ENCODE results near the gene ATXN7L3.

The ATXN7L3 gene

DNA sequence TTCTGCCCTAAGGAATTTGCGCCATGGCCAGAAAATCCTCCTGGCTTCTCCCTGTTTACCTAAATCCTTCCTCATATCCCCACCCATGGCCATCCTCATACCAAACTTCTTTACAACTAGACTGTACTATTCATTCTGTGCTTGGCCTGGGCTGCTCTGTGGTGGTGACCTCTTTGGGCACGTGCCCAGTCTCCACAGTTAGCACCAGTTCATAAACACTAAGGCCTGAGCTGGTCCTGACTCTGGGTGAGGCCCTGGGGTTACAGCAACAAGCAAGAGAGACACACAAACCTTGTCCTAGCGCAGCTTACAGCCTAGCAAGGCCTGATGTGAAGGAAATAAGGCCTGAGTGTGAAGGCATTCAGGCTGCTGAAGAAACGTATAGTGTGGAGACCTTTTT lies 3.1 kb upstream of the ATXN7L3 start:
- DNase-seq: no peak

DNA sequence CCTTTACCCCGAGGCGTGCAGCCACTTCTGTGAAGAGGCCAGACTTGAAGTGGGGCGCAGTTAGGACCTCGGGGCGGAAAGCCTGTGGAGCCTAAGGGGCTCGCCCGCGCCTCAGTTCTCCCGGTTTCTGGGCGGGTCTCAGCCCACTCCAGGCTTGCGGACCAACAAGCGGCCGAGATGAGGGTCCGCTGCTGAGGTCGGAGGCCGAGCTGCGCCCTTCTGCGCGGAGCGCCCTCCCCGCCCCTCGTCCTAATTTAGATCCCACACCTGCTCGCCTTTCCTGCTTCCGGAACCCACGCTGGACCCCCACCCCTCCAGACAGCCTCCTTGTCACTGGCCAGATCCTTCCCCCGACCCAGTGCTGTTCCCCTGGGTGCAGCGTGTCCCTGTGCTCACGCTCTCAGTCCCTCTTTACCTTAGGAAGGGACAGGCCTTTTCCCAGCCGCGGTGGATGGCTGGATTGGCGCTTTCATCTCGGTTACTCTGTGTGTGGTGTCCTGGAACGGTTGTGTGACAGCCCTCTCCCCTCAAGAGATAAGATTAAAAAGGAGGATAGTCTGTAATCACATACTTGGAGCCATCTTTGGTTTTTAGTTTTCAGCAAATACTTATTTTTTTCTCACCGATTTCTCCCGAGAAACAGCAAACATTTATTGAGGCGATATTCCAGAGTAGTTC lies 933 bp upstream of the ATXN7L3 start:
- peak in 5 of 51 donors; percentile 24 to 57 (median 47) for DNase-seq

DNA sequence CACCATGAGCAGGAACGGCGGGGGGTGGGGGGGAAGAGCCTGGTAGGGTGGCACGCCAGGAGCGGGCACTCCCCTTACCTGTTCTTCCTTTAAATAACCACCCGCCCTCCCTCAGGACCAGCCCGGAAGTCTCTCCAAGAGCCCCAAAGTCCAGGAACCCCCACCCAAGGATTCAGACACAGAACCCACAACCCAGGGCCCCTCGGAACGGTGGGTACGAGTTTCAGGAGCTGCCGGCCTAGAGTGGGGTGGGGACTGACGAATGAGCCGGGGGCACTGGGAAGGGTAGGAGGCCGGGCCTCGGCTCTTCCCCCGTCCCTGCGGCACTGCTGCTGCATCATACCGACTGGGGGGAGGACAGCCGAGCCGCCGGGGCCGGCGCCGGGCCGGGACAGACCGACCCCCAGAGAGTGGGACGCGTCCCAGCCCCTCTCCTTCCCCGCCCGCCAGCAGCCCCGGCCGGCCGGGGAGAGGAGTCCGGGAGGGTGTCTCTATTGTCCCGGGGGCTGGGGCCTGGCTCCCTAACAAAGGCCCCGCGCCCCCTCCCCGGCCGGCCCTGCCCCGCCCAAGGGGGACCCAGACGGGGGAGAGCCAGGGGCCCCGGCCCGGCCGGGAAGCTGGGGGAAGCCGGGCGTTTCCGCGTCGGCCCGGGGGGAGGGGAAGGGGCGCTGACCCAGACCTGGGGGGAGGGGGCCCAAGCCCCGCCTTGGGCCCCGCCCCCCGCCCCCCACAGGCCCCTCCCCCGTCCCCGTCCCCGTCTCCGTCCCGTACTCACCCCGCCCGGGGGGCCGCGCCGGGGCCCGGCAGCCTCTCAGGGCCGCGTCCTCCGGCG lies 747 bp downstream of the ATXN7L3 start:
- peak in 34 of 51 donors; percentile 24 to 74 (median 46) for DNase-seq

DNA sequence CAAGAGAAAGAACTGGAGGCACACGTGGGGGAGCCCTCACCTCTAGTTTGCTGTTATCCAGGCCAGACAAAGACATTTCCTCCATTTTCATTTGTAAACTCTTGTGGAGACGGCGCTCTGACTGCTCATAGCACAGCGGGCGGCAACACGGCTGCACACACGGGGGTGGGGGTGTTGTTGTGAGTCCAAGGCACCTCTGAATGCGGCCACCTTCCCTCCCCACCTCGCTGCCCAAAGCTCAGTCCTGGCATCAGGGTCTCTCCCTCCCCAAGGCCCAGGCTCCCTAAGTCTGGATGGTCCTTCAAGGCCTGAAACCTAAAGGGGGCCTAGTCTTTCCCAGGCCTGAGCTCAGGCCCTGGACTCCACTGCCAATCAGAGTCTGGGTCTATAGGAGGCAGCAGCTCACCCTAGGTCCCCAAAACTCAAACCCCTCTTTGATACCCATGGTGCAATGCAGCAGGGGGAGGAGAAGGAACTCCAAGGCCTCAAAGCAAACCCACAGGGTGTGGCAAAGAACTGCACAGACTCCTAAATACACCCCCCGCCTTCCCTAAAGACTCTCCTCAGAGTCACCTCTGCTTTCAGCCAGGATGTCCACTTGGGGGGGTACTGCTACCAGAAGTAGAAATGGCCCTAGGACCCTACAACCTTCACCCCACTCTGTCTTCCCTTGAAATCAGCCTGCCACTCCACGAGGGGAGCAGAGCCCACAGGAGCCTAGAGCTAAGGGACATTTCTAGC lies 1.5 kb downstream of the ATXN7L3 start:
- DNase-seq: peak in 5 of 51 donors; percentile 22 to 45 (median 27)

DNA sequence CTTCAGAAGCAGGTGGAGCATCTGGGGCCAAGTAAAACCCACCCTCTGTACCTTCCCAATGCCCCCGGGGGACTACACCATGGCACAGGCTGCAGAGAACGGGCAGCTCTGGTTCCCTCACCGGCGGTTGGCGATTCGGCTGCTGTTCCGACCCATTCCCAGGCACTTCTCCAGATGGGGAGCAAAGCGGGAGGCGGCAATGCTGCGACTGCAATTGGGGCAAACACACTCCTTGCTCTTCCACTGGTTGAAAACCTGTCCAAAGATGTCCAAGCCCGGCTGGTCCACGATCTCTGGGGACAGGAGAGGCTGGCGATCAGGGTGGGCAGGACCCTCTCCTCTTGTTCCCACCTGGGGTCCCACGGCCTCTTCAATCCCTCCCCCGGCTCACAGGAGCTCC lies 2.6 kb downstream of the ATXN7L3 start:
- no peak for DNase-seq

DNA sequence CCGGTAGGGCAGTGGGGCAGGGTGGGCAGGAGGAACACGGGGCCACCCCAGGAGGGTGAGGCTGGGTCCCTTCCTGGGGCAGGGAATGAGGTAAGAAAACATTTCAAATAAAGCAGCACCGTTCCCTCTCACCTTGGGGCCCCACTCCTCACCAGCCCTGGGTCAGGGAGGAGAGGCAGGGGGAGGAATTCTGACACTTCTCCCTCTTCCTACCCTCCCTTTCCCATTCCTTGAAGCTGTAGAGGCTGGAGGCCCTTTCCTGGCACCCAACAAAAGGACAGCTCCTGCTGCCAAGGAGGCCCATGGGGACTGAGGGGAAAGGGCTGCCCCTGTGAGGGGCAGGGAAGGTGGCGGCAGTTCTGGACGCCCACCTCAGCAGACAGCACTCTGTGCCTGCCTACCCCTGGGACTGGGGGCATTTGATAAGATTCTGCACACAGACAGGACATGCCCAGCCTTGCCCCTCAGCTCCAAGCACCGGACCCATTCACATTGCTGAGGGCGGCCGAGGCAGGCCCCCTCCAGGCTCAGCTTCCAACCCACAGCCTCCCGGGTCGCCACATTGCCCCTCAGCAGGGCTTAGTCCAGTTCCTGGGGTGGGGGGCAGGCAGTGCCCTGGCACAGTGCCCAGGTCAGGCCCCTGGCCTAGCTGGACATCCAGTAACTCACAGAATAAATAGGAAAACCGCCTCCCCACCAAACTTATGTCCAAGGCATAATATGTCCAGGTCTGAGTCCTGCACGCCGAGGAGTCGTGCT lies 6.2 kb downstream of the ATXN7L3 start:
- no peak for DNase-seq

DNA sequence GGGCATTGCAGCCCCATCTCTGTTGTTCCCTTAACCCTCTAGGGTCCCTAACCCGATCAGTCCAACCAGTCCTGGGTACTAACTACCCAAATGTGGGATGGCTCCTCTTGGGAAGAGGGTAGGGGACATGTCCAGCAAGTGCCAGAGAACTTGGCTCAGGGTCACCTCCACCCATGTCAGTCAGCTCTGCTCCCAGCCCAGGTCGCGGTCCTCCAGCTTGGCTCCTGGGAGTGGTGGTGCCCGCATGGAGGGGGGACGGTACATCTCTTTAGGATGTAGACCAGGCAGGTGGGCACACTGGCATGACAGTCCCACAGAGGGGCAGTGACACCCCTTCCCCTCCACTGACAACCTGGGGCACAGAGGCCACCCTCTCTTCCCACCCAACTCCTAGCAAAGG lies 6.9 kb downstream of the ATXN7L3 start:
- no peak for DNase-seq

DNA sequence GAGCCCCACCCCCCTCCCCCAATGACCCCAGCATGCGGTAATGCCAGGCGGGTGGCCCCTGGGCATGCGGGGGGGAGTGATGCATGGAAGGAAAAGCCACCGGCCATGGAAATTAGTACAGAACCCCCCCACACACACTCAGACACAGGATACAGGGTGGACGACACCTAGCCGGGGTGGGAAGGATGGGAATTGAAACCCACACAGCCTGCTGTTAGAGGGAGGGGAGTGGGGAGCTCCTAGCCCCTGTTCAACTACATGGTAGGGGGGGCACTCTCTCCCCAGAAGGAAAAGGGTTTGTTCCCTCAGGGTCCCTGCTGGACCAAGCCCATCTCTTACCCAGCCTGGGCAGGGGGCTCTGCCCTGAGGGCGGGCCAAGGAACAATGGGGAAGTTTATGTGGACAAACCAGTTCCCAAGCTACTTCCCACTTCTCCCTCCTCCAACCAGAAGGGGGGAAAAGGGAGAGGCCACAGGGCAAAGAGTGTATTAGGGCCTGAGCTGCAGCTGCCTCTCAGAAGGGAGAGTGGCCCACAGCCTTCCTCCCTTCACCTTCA lies 7.7 kb downstream of the ATXN7L3 start:
- no peak for DNase-seq

DNA sequence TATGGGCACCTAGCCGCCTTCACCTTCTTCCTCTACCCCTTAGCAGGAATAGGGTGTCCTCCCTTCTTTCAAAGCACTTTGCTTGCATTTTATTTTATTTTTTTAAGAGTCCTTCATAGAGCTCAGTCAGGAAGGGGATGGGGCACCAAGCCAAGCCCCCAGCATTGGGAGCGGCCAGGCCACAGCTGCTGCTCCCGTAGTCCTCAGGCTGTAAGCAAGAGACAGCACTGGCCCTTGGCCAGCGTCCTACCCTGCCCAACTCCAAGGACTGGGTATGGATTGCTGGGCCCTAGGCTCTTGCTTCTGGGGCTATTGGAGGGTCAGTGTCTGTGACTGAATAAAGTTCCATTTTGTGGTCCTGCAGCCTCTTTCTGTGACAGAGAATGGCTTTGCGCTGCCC lies 8.3 kb downstream of the ATXN7L3 start:
- no peak for DNase-seq

DNA sequence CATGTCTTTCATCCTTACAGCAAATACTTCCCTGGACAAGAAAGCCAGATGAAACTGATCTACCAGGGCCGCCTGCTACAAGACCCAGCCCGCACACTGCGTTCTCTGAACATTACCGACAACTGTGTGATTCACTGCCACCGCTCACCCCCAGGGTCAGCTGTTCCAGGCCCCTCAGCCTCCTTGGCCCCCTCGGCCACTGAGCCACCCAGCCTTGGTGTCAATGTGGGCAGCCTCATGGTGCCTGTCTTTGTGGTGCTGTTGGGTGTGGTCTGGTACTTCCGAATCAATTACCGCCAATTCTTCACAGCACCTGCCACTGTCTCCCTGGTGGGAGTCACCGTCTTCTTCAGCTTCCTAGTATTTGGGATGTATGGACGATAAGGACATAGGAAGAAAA lies 9.2 kb downstream of the ATXN7L3 start:
- no peak for DNase-seq

DNA sequence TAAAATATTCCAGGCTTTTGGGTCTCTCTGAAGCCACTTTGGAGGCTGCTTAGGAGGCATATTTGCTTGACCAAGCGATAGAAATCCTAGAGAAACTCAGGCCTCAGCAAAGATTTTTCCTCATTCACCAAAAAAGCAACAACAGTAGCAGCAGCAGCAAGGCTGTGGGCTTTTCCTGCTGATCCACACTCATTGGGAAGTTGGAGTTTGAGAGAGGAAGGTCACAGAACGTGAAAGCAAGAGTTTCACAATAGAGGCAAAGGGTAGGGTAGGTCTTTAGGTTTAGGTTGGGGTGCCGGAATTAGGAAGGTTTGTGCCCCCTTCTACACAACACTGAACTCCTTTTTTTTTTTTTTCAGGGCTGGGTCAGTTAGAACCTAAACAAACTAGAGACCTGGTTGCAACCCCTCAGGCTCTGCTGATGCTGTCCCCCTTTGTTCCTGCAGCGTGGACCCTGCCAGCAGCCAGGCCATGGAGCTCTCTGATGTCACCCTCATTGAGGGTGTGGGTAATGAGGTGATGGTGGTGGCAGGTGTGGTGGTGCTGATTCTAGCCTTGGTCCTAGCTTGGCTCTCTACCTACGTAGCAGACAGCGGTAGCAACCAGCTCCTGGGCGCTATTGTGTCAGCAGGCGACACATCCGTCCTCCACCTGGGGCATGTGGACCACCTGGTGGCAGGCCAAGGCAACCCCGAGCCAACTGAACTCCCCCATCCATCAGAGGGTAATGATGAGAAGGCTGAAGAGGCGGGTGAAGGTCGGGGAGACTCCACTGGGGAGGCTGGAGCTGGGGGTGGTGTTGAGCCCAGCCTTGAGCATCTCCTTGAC lies 10.9 kb downstream of the ATXN7L3 start:
- DNase-seq: no peak

DNA sequence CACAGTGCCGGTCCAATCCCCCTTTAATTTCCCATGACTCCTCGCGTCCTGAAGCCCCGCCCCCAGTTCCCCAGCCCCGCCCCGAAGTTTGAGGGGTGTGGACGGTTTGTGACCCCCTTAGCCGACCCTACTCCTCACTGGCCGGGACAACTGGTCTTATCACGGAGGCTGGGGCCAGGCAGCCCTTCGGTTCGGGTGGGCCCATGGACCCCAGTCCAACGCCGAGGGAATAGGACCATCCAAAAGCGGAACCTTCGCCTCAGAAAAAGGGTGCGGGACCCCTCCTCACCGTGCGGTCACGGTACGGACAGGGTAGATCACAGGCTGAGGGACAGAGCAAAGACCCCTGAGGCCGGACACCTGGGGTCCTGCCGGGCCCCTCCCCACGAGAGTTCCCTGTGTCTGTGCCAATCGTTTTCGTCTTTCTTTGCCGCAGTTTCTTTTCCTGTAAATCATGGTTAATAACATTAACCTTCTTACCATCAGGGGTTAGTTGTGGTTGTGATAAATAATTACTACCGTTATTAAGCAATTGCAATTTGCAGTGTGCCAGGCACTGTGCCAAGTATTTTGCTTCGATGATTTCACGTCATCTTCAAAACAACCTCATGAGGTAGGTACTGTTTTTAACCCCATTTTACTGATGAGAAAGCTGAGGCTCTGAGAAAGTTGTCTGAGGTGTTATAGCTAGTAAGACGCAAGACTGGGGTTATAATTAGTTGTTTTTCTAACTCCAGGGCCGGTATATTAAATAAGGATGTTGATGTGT lies 12.4 kb downstream of the ATXN7L3 start:
- DNase-seq: peak in 5 of 51 donors; percentile 73 to 87 (median 78)

DNA sequence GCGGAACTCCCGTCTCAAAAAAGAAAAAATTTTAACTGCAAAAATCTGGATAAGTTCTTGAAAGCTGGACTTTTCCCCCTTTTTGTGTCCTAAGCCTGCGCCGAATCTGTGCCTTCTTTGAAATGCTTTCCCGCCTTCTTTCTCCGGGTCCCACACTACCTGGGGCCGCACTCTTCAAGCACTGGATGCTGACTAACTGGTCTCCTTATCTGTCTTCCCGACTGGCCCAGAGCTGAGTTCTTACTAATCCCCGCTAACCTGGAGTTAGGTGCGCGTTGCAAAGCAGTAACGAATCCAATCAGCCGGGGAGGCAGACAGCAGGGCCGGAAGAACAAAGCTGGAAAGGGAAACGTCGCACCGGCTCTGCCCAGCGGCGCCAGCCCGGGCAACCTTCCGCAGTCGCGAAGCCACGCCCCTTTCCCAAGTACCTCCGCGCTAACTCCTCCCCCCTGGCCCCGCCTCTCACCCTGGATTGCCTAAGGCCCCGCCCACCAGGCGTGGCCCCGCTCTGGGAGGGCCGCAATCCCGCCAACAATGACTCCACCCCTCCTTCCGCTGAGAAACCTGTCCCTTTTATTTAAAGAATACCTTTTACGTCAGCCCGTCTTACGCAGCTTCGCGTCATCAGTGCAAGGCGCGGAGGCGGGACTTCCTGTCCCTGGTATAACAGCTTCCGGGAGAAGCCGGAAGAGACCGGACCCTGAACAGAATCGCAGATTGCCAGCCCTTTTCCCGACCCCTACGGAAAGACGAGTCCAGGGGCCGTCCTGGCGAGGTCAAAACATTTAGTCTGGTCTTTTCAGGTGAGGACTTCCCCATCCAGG lies 13.2 kb downstream of the ATXN7L3 start, which contains the start of gene TMUB2:
Gene TMUB2 (plus strand): TSS at position 666 of the 824 bp plus-strand sequence. CDS start 737 bp downstream, outside the sequence.
- peak; percentile 75 to 99 (median 97) for DNase-seq

DNA sequence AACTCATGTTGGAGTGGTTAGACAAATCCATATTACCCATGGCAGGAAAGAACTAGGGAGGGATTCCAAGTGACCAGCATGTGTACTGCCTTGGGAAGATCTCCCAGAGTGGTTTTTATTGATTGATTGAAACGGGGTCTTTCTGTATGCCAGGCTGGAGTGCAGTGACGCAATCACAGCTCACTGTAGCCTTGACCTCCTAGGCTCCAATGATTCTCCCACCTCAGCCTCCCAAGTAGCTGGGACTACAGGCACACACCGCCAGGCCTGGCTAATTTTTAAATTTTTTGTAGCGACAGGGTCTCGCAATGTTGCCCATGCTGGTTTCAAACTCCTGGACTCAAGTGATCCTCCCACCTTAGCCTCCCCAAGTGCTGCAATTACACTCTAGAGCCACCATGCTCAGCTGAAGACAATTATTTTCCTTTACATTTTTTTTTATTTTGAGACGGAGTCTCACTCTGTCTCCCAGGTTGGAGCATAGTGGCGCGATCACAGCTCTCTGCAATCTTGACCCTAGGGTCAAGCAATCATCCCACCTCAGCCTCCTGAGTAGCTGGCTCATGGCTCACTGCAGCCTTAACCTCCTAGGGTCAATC lies 15.4 kb downstream of the ATXN7L3 start:
- no peak for DNase-seq

DNA sequence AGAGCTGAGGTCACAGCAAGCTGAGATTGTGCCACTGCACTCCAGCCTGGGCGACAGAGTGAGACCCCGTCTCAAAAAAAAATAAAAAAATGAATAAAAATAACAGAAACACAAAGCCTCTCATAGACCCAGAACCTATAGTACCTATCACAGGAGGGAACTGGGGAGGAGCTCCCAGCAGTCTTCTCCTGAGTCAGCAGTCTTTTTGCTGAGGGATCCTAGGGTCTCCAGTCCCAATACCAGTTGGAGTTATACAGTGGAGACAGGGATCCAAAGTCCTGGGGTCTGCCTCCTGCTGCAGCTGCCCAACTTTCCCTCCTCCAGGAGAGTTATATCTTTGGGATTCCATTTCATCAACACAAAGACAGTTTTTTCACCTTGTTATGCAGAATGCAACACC lies 16.7 kb downstream of the ATXN7L3 start:
- no peak for DNase-seq

DNA sequence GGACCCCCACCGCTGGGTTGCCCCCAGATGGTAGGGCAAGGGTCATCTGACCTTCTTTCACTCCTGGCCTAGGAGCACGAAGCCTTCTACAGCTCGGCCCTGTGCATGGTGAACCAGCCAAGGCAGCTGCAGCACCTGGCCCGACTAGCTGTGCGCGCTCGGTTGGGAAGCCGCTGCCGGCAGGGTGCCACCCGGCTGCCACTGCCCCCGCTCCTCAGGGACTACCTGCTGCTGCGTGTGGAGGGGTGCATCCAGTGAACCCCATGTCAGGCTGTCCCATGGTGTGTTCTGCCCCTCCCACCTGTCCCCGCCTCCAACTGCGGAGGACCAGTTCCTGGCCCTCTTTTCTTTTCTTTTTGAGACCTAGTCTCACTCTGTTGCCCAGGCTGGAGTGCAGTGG lies 21.6 kb downstream of the ATXN7L3 start:
- no peak for DNase-seq

DNA sequence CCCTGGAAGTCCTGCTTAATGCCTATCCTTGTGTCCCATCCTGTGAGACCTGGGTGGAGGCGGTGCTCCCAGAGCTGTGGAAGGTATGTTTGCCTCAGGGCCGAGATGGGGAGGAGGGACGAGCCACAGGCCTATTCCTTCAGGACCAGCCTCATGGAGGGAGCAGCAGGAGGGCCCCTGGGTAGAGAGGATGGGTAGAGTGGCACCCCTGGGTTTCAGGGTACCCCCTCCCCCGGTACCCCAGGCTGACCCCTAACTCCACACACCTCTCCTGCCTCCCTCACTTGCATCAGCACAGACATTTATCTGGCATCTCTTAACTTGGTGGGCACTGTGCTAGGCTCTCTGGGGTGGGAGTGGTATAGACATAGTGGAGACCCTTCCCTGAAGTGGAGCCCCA lies 22.0 kb downstream of the ATXN7L3 start:
- no peak for DNase-seq

Data from hypothalamus (tissue), 51 donors.